ENCODE measurements around the gene CACNA2D3. TPM values are rescaled to one million over a fixed set of nuclear protein-coding genes. Genes with fewer than 3 reads are reported as not detected.

Gene CACNA2D3
- total and polyA plus RNA-seq, 4 donors, result 0.06 to 0.37 (median 0.08) TPM; not detected in 1

GRCh38 chr3:54967731-54968161, 845.4 kb downstream of the CACNA2D3 start:
- no peak for DNase-seq (ENCODE audit: low spot score)
- Histone ChIP-seq H3K27me3 (ENCODE audit: control insufficient read depth in 4 of 4, insufficient read depth in 4 of 4, low read length in 3 of 4) (peaks cover 0 to 4% (median 0%) of the 10 kb centered on the region in 4 donors), H3K9me3 (ENCODE audit: control insufficient read depth in 4 of 4, low read length in 3 of 4) (no peaks in the 10 kb centered on the region), H3K36me3 (ENCODE audit: control insufficient read depth in 4 of 4, insufficient read depth in 3 of 4, low read depth in 1 of 4, low read length in 3 of 4) (no peaks in the 10 kb centered on the region), H3K9ac (ENCODE audit: low read depth in 1 of 2, low read length in 2 of 2) (no peak overlapping the region), H3K4me1 (ENCODE audit: control insufficient read depth in 4 of 4, insufficient read depth in 4 of 4, low read length in 3 of 4) (no peaks in the 10 kb centered on the region), H3K4me3 (ENCODE audit: low read depth in 1 of 3, low read length in 3 of 3) (no peak overlapping the region), H3K27ac (ENCODE audit: low read depth in 1 of 2, low read length in 2 of 2) (no peak overlapping the region)
- 45% methylated on average over 1 of the region's 1 CpG for WGBS
- TF ChIP-seq, protein P1, sequence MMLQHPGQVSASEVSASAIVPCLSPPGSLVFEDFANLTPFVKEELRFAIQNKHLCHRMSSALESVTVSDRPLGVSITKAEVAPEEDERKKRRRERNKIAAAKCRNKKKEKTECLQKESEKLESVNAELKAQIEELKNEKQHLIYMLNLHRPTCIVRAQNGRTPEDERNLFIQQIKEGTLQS (IDR thresholded peaks at IDR 0.05), result no peak
- no peak for TF ChIP-seq EGR1 (IDR thresholded peaks at IDR 0.05; ENCODE audit: low read depth in 2 of 2)

DNA sequence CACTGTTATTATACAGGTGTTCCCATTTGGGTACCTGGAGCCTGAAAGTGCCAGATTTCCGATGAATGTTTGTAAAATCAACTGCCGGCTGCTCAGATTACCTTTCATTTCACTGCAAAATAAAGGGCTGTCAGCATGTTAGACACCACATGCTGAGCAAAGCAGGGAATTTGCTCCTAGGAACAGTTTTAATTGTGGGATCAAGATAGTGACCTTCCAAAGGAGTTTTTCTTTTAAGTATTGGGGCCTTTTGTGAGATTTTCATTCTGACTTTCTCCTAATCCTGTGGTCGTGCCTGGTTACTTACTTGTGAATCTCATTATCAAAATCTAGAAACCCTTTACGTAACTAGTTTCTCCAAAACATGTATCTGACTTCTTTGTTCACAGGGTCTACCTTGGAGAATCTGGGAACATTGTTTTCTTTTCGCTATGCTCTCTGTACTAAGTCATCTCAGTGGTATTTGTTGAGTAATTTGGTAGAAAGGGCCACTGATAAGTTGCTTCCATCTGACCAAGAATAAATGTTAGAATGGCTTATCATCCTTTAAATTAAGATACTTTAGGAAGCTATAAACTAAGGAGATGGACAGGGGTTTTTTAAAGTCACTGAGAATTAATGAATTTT, 846.3 kb downstream of the CACNA2D3 start:
- H3K27ac ChIP-seq (ENCODE audit: low read depth in 1 of 2, low read length in 2 of 2), result no peak overlapping the region
- 82% methylated on average over 5 of the region's 5 CpGs for WGBS
- no peak overlapping the region for H3K9ac ChIP-seq (ENCODE audit: low read depth in 1 of 2, low read length in 2 of 2)
- no peak overlapping the region for H3K4me3 ChIP-seq (ENCODE audit: low read depth in 1 of 3, low read length in 3 of 3)
- no peaks in the 10 kb centered on the region for H3K9me3 ChIP-seq (ENCODE audit: control insufficient read depth in 4 of 4, low read length in 3 of 4)
- H3K36me3 ChIP-seq (ENCODE audit: control insufficient read depth in 4 of 4, insufficient read depth in 3 of 4, low read depth in 1 of 4, low read length in 3 of 4), result no peaks in the 10 kb centered on the region
- H3K4me1 ChIP-seq (ENCODE audit: control insufficient read depth in 4 of 4, insufficient read depth in 4 of 4, low read length in 3 of 4), result no peaks in the 10 kb centered on the region
- TF ChIP-seq, protein P1 (IDR thresholded peaks at IDR 0.05), result no peak
- no peak for TF ChIP-seq RAD21 (IDR thresholded peaks at IDR 0.05)
- no peak for TF ChIP-seq TAF1 (conservative IDR thresholded peaks at IDR 0.05)
- no peak for TF ChIP-seq YY1 (IDR thresholded peaks at IDR 0.05)
- no peak for TF ChIP-seq RXRA (IDR thresholded peaks at IDR 0.05)
- no peak for TF ChIP-seq SP1 (IDR thresholded peaks at IDR 0.05)
- TF ChIP-seq JUND (IDR thresholded peaks at IDR 0.05), result no peak
- TF ChIP-seq FOXA2 (IDR thresholded peaks at IDR 0.05), result no peak
- peaks cover 0 to 9% (median 0%) of the 10 kb centered on the region in 4 donors for H3K27me3 ChIP-seq (ENCODE audit: control insufficient read depth in 4 of 4, insufficient read depth in 4 of 4, low read length in 3 of 4)
- DNase-seq (ENCODE audit: low spot score), result no peak

- no peak overlapping the region for H3K27ac ChIP-seq (ENCODE audit: low read depth in 1 of 2, low read length in 2 of 2)
- TF ChIP-seq EGR1 (IDR thresholded peaks at IDR 0.05; ENCODE audit: low read depth in 2 of 2) (no peak), FOXA2 (IDR thresholded peaks at IDR 0.05) (no peak), GABPA (IDR thresholded peaks at IDR 0.05 in 1 of 2, conservative IDR thresholded peaks at IDR 0.05 in 1 of 2) (no peak), SP1 (IDR thresholded peaks at IDR 0.05) (no peak), TAF1 (conservative IDR thresholded peaks at IDR 0.05) (no peak), RAD21 (IDR thresholded peaks at IDR 0.05) (no peak), JUND (IDR thresholded peaks at IDR 0.05) (no peak), MAX (IDR thresholded peaks at IDR 0.05) (no peak), HNF4G (IDR thresholded peaks at IDR 0.05) (no peak), FOXA1 (IDR thresholded peaks at IDR 0.05) (no peak), NR2F2 (IDR thresholded peaks at IDR 0.05) (no peak), HNF4A (conservative IDR thresholded peaks at IDR 0.05) (no peak), RXRA (IDR thresholded peaks at IDR 0.05) (no peak)
- TF ChIP-seq, protein P2, sequence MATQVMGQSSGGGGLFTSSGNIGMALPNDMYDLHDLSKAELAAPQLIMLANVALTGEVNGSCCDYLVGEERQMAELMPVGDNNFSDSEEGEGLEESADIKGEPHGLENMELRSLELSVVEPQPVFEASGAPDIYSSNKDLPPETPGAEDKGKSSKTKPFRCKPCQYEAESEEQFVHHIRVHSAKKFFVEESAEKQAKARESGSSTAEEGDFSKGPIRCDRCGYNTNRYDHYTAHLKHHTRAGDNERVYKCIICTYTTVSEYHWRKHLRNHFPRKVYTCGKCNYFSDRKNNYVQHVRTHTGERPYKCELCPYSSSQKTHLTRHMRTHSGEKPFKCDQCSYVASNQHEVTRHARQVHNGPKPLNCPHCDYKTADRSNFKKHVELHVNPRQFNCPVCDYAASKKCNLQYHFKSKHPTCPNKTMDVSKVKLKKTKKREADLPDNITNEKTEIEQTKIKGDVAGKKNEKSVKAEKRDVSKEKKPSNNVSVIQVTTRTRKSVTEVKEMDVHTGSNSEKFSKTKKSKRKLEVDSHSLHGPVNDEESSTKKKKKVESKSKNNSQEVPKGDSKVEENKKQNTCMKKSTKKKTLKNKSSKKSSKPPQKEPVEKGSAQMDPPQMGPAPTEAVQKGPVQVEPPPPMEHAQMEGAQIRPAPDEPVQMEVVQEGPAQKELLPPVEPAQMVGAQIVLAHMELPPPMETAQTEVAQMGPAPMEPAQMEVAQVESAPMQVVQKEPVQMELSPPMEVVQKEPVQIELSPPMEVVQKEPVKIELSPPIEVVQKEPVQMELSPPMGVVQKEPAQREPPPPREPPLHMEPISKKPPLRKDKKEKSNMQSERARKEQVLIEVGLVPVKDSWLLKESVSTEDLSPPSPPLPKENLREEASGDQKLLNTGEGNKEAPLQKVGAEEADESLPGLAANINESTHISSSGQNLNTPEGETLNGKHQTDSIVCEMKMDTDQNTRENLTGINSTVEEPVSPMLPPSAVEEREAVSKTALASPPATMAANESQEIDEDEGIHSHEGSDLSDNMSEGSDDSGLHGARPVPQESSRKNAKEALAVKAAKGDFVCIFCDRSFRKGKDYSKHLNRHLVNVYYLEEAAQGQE (IDR thresholded peaks at IDR 0.05), result no peak
- TF ChIP-seq, protein P1 (IDR thresholded peaks at IDR 0.05), result no peak
- no peaks in the 10 kb centered on the region for H3K9me3 ChIP-seq (ENCODE audit: control insufficient read depth in 4 of 4, low read length in 3 of 4)
- H3K4me3 ChIP-seq (ENCODE audit: low read depth in 1 of 3, low read length in 3 of 3), result no peak overlapping the region
- peaks cover 0 to 13% (median 0%) of the 10 kb centered on the region in 4 donors for H3K27me3 ChIP-seq (ENCODE audit: control insufficient read depth in 4 of 4, insufficient read depth in 4 of 4, low read length in 3 of 4)
- no peaks in the 10 kb centered on the region for H3K4me1 ChIP-seq (ENCODE audit: control insufficient read depth in 4 of 4, insufficient read depth in 4 of 4, low read length in 3 of 4)
- no peaks in the 10 kb centered on the region for H3K36me3 ChIP-seq (ENCODE audit: control insufficient read depth in 4 of 4, insufficient read depth in 3 of 4, low read depth in 1 of 4, low read length in 3 of 4)
- no peak for DNase-seq (ENCODE audit: low spot score)
- H3K9ac ChIP-seq (ENCODE audit: low read depth in 1 of 2, low read length in 2 of 2), result no peak overlapping the region
- 79% methylated on average over 3 of the region's 3 CpGs for WGBS
Measured at GRCh38 chr3:54969652-54970051, 847.3 kb downstream of the CACNA2D3 start.
